Lung (tissue), 12 donors: ENCODE results near the gene METRNL. TPM values are rescaled to one million over a fixed set of nuclear protein-coding genes. Genes with fewer than 3 reads are reported as not detected.

Experiments
- ATAC-seq: fragments of 200-7000 bp; cut with Tn5 transposase; one replicate; pipeline ENCODE4 v1.9.1; 2020; ENCODE audit warnings: moderate number of reproducible peaks; ENCODE audit not compliant: insufficient read depth, low FRiP score
- DNase-seq, 3 donors: peaks; one replicate each; pipeline ENCODE4 v3.0.0-alpha.2; 2013 to 2017
- H3K27ac ChIP-seq, 2 donors: one replicate each; pipeline ENCODE4 v1.5.1; 2013; ENCODE audit warnings: mild to moderate bottlenecking in 2 of 2, moderate library complexity in 2 of 2, control low read depth in 1 of 2, inconsistent platforms in 1 of 2, low read depth in 1 of 2, low read length in 1 of 2
- H3K27me3 ChIP-seq, 3 donors: one replicate each; pipeline ENCODE4 v1.5.1; 2013; ENCODE audit warnings: low read length in 2 of 3; ENCODE audit not compliant: control insufficient read depth in 3 of 3, insufficient read depth in 3 of 3
- H3K36me3 ChIP-seq, 4 donors: one replicate each; pipeline ENCODE4 v1.5.1; 2013; ENCODE audit warnings: low read length in 4 of 4, mild to moderate bottlenecking in 1 of 4, moderate library complexity in 1 of 4; ENCODE audit not compliant: control insufficient read depth in 4 of 4, insufficient read depth in 4 of 4
- H3K4me1 ChIP-seq, 5 donors: one replicate each; pipeline ENCODE4 v1.5.1; 2013; ENCODE audit warnings: low read length in 5 of 5, mild to moderate bottlenecking in 2 of 5, moderate library complexity in 1 of 5; ENCODE audit not compliant: control insufficient read depth in 5 of 5, insufficient read depth in 5 of 5
- H3K4me3 ChIP-seq: one replicate; pipeline ENCODE4 v1.5.1; 2013; ENCODE audit warnings: mild to moderate bottlenecking, control low read depth, moderate library complexity
- H3K9ac ChIP-seq, 2 donors: one replicate each; pipeline ENCODE4 v1.5.1; 2013; ENCODE audit warnings: low read length in 2 of 2, control low read depth in 1 of 2; ENCODE audit not compliant: insufficient read depth in 1 of 2
- H3K9me3 ChIP-seq, 4 donors: one replicate each; pipeline ENCODE4 v1.5.1; 2013; ENCODE audit warnings: low read length in 3 of 4, mild to moderate bottlenecking in 1 of 4, moderate library complexity in 1 of 4; ENCODE audit not compliant: control insufficient read depth in 4 of 4, insufficient read depth in 3 of 4
- CTCF ChIP-seq: IDR thresholded peaks from 2 replicates; pipeline ENCODE4 v1.5.1; 2012; ENCODE audit warnings: mild to moderate bottlenecking; ENCODE audit errors: control extremely low read depth, extremely low read depth
- WGBS, 2 donors: extraction: QIAGEN DNeasy Blood & Tissue Kit; methylation state at CpG; one replicate each; pipeline ENCODE4 v1.1.7; 2013; 5-methylcytosine and 5-hydroxymethylcytosine counted together
- polyA plus RNA-seq, 2 donors: library from polyadenylated mRNA; stranded (reverse); fragments of 200-250 nt; gene quantifications; one replicate each; pipeline ENCODE4 v1.2.1, GENCODE V29; 2013
- total RNA-seq, 2 donors: library from RNA; depleted of rRNA in 1 of 2; stranded (reverse); fragments of >200 nt in 1 of 2; gene quantifications; one replicate each; pipeline ENCODE4 v1.2.1, GENCODE V29; 2014 to 2021
- donor health status: control.
- donor health status: control.
- donor health status: Bipolar disorder and iron deficiency.
- donor health status: healthy.
- donor health status: DM: yes; HTN: yes; CAD: no.

Gene METRNL
- total and polyA plus RNA-seq, 4 donors: 48.2 to 181 (median 65.0) TPM

GRCh38 chr17:83116311-83116771, 36.9 kb downstream of the METRNL start:
- Histone ChIP-seq H3K9ac (no peak overlapping the region), H3K4me3 (no peak overlapping the region), H3K27ac (no peak overlapping the region), H3K9me3 (no peaks in the 10 kb centered on the region), H3K4me1 (peaks cover 0 to 8% (median 3%) of the 10 kb centered on the region in 5 donors), H3K27me3 (no peaks in the 10 kb centered on the region), H3K36me3 (no peaks in the 10 kb centered on the region)
- ATAC-seq (no peak), DNase-seq (no peak)
- TF ChIP-seq CTCF: no peak
- 93 to 95% methylated on average over 23 of the region's 23 CpGs for WGBS, 2 donors

- Histone ChIP-seq H3K9me3 (no peaks in the 10 kb centered on the region), H3K4me1 (peaks cover 0 to 6% (median 0%) of the 10 kb centered on the region in 5 donors), H3K9ac (no peak overlapping the region), H3K36me3 (no peaks in the 10 kb centered on the region), H3K4me3 (no peak overlapping the region), H3K27me3 (no peaks in the 10 kb centered on the region), H3K27ac (no peak overlapping the region)
- no peak for TF ChIP-seq CTCF
- WGBS, 2 donors: 94 to 96% methylated on average over 21 of the region's 21 CpGs
- DNase-seq: no peak
- no peak for ATAC-seq
Observed at GRCh38 chr17:83116783-83117555, 37.6 kb downstream of the METRNL start.

GRCh38 chr17:83117583-83117982, 38.2 kb downstream of the METRNL start:
- no peaks in the 10 kb centered on the region for H3K36me3 ChIP-seq
- DNase-seq (no peak), ATAC-seq (no peak)
- H3K27ac ChIP-seq: no peak overlapping the region
- no peak overlapping the region for H3K4me3 ChIP-seq
- no peaks in the 10 kb centered on the region for H3K9me3 ChIP-seq
- 45 to 73% methylated on average over 5 of the region's 5 CpGs for WGBS, 2 donors
- H3K4me1 ChIP-seq: peaks cover 0 to 6% (median 0%) of the 10 kb centered on the region in 5 donors
- no peaks in the 10 kb centered on the region for H3K27me3 ChIP-seq
- no peak overlapping the region for H3K9ac ChIP-seq
- no peak for TF ChIP-seq CTCF
